HG02642 (cell line): ENCODE results near the gene HNRNPH3.

Experiments
- ATAC-seq: cut with Tn5 transposase; IDR thresholded peaks from one replicate; pipeline ENCODE4 v1.9.1; 2021; ENCODE audit warnings: mild to moderate bottlenecking; ENCODE audit not compliant: unreplicated experiment, poor library complexity

HNRNPH3 gene

GRCh38 chr10:68367121-68367520, 35.3 kb downstream of the HNRNPH3 start:
- ATAC-seq, result no peak

DNA sequence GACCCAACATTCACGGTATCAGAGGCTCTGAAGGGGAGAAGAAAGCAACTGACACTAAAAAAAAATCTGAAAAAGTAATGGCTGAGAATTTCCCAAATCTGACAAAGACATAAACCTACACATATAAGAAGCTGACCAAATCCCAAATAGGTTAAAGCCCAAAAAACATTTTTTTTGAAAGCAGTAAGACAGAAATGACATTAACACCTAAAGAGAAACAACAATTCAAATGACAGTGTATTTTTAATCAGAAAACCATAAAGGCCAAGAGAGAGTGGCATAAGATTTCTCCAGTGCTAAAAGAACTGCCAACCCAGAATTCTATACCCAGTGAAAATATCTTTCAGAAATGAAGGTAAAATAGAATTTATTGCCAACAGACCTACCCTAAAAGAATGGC, 39.7 kb downstream of the HNRNPH3 start:
- no peak for ATAC-seq

DNA sequence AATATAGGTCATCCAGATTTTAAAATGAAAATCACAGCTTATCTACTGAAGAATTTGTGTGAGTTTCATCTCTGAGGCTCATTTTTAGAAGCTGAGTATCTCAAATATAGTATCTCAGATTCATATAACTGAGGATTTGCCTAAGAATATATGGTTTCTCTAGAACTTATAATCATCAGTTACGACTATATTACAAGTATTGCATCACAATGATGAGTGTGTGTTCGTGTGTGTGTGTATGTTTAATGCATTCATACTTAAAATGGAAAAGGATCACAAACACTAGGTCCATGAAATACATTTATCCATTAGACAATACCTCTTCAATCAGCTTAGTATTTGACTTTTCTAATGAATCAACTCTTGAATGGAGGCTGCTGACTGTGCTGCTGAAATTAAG, 53.9 kb downstream of the HNRNPH3 start:
- no peak for ATAC-seq
